Heart left ventricle (tissue), 13 donors: ENCODE measurements around the gene COL4A4.

Experiments
- POLR2A ChIP-seq, 2 donors: fragments of 450-650 bp; IDR thresholded peaks; one replicate each; pipeline ENCODE4 v1.6.1; 2017; ENCODE audit warnings: antibody characterized with exemption in 2 of 2, mild to moderate bottlenecking in 2 of 2, moderate library complexity in 2 of 2
- TF ChIP-seq, protein P1 (sequence below), 12 donors: fragments of 200-600 bp; sonication (generic) in 4 of 12; IDR thresholded peaks; one replicate each; pipeline versions ENCODE4 v1.5.0 to v1.8.0; 2018 to 2022; ENCODE audit warnings: antibody characterized with exemption in 12 of 12, mild to moderate bottlenecking in 5 of 12
- donor health status: ischemic (EF 13 %, LVEDD 7.1; RV severe dilation, severe dysfunction).
- donor health status: DM: no; HTN: yes; CAD: no.
- donor health status: DM: no; HTN: no; CAD: no.
- donor health status: ischemic (EF 25% LVEDD 6.9; RV normal size, moderate dysfunction).
- donor health status: ischemic (EF 25% LVEDD 5.7; RV mildly dilated, moderate dysfunction).
- donor health status: ischemic (EF 35%, LVEDD 5.7; RV mildly dilated, moderate dysfunction).
- donor health status: nonischemic (EF 11% LVEDD 7.7; RV severe dilation, severe dysfunction).
- donor health status: DM: yes; HTN: yes; CAD: no.
- donor health status: PGD.
- donor health status: ischemic (EF 29% LVEDD 5.4; RV normal size, mild dysfunction).
- donor health status: nonischemic (EF 23%, LVEDD 6.1; RV moderate dilation, normal function).

DNA sequence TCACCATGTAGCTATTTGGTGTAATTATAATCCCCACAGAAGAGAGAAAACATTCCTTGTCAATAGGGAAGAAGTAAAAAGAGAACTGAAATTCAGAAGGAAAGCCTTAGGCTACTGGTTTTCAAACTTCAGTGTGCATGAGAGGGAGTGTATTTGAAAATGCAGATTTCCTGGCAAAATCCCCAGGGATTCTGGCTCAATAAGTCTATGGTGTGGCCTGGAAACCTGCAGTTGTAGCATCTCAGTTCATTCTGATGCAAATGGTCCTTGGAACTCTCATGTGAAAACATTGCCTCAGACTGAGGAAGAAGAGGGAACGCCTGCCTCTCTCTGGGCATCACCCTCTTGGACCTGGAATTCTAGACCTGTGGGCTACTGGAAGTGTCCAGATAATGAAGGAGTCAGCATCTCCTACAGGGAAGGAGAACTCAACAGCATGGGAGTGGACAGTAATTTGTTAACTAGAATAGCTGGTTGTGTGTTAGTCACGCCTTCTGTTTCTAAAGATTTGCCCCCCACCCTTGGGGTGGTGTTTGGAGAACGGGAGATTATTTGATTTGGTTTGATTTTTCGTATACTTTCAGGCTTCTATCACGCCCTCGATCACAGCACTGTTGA lies 21.7 kb upstream of the COL4A4 start:
- TF ChIP-seq, protein P1, sequence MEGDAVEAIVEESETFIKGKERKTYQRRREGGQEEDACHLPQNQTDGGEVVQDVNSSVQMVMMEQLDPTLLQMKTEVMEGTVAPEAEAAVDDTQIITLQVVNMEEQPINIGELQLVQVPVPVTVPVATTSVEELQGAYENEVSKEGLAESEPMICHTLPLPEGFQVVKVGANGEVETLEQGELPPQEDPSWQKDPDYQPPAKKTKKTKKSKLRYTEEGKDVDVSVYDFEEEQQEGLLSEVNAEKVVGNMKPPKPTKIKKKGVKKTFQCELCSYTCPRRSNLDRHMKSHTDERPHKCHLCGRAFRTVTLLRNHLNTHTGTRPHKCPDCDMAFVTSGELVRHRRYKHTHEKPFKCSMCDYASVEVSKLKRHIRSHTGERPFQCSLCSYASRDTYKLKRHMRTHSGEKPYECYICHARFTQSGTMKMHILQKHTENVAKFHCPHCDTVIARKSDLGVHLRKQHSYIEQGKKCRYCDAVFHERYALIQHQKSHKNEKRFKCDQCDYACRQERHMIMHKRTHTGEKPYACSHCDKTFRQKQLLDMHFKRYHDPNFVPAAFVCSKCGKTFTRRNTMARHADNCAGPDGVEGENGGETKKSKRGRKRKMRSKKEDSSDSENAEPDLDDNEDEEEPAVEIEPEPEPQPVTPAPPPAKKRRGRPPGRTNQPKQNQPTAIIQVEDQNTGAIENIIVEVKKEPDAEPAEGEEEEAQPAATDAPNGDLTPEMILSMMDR (IDR thresholded peaks at IDR 0.05): no peak
- TF ChIP-seq POLR2A (IDR thresholded peaks at IDR 0.05): no peak
